ENCODE results near the gene ARHGEF19.
"Not testable (repeated sequence)": the region's sequence is repeated elsewhere in the genome, so short reads cannot be mapped to it uniquely, and the experiment has no call there.

The ARHGEF19 gene

GRCh38 chr1:16218674-16219071 is 6.2 kb upstream of the ARHGEF19 start:
- no peak for DNase-seq

- no peak for DNase-seq
Measured at GRCh38 chr1:16218014-16218673, 5.7 kb upstream of the ARHGEF19 start.

GRCh38 chr1:16217061-16217785 is 4.8 kb upstream of the ARHGEF19 start:
- peak; percentile 86 for DNase-seq

DNA sequence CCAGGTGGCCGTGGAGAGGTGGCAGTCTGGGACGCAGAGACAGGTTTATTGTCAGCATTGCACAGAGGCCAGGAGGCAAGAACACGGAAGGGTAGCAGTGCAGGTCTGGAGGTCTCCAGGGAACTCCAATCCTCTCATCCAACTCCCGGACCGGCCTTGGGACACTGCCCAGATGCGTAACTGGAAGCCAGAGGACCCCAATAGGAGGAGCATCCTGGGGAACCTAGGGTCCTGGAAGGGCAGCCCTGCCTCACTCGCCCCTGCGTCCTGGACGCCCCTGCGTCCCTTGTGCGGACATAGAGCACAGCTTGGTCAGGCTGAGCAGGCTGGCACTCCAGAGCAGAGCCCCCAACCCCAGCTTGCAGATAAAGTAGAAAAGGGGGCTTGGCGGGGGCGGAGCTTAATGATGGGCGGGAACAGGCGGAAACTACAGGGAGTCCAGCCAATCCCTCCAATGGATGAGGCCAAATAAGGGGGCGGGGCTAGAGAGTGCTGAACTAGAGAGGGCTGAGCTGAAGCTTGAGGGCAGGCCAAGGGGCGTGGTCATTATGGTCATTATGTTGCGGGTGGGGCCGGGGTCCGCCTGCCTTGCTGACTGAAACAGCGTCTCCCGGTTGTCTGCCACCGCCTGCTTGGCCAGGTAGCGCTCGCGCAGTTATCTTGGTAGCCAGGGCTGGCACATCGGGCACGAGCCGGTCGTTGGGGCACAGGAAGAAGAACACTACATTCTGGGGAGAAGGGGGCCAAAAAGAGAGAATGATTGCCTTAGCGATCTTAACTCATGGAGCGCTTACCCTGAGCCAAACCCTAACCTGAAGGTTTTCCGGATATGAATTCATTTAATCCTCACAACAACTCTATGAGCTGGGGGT is 3.7 kb upstream of the ARHGEF19 start:
- peak; percentile 0 for DNase-seq

DNA sequence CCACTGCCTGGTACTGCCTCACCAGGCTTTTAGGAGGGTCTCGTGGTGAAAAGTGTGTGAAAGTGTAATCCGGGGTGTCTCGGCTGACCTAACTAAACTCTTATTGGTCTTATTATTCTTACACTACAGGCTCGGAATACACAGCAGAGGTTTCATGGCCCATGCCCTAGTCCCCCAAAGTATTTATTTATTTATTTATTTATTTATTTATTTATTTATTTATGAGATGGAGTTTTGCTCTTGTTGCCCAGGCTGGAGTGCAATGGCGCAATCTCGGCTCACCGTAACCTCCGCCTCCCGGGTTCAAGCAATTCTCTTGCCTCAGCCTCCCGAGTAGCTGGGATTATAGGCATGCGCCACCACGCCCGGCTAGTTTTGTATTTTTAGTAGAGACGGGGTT is 2.8 kb upstream of the ARHGEF19 start:
- DNase-seq, result not testable (repeated sequence)

DNA sequence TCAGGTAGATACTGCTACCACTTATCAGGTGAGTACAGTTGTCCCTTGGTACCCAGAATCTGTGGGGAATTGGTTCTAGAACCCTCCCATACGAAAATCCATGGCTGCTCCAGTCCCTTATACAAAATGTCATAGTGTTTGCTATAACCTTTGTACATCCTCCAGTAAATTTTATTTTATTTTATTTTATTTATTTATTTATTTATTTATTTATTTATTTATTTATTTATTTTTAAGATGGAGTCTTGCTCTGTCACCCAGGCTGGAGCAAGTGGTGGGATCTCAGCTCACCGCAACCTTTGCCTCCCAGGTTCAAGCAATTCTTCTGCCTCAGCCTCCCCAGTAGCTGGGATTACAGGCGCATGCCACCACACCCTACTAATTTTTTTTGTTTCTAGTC is 1.1 kb upstream of the ARHGEF19 start:
- not testable (repeated sequence) for DNase-seq

- DNase-seq, result no peak
Measured at GRCh38 chr1:16213013-16213412, 561 bp upstream of the ARHGEF19 start.

DNA sequence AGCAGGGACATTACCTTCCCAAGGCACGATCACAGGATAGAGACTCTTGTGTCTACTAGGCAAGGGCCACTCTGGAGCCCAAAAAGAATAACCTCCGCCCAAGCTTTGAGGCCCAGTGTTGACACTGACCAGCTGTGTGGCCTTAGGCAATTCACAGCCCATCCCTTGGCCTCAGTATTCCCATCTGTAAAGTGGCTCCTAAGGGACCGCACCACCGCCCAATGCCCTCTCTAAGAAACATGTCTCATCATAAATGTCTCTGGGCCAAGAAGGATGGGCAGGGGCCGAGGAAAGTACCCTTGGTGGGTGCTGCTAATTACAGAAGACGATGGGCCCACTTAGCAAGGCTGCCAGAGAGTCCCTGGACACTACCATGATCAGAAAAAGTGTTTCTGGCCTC is 628 bp downstream of the ARHGEF19 start:
- no peak for DNase-seq

GRCh38 chr1:16210581-16210980 is 1.9 kb downstream of the ARHGEF19 start:
- no peak for DNase-seq

GRCh38 chr1:16209847-16210407 is 2.5 kb downstream of the ARHGEF19 start:
- no peak for DNase-seq

DNA sequence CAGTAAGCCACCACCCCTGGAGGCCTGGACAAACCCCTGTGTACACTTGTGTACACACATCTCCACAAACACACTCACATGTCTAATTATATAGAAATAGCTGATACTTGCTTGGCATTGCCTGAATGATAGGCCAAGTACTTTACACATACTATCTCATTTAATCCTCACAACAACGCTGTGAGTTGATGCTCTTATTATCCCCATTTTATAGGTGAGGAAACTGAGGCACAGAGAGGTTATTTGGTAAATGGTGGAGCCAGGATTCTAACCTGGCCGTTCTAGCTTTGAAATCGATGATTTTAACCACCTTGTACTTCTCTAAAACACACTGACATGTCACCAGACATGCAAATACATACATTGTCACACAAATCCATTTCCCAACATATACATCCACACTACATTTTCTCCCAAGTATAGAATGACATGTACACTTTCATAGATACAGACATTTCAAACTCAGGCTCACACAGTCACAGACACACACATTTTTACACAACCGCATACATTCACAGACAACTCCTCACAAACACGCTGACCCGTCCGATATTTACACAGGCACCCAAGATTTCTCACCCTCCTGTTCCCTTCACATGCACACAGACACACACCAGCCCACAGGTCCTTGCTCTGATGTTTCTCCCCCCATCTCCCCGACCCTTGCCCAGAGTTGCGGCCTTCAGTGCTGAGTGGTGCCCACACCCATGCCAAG is 3.2 kb downstream of the ARHGEF19 start:
- DNase-seq, result no peak

GRCh38 chr1:16208270-16208987 is 4.0 kb downstream of the ARHGEF19 start:
- DNase-seq, result no peak

DNA sequence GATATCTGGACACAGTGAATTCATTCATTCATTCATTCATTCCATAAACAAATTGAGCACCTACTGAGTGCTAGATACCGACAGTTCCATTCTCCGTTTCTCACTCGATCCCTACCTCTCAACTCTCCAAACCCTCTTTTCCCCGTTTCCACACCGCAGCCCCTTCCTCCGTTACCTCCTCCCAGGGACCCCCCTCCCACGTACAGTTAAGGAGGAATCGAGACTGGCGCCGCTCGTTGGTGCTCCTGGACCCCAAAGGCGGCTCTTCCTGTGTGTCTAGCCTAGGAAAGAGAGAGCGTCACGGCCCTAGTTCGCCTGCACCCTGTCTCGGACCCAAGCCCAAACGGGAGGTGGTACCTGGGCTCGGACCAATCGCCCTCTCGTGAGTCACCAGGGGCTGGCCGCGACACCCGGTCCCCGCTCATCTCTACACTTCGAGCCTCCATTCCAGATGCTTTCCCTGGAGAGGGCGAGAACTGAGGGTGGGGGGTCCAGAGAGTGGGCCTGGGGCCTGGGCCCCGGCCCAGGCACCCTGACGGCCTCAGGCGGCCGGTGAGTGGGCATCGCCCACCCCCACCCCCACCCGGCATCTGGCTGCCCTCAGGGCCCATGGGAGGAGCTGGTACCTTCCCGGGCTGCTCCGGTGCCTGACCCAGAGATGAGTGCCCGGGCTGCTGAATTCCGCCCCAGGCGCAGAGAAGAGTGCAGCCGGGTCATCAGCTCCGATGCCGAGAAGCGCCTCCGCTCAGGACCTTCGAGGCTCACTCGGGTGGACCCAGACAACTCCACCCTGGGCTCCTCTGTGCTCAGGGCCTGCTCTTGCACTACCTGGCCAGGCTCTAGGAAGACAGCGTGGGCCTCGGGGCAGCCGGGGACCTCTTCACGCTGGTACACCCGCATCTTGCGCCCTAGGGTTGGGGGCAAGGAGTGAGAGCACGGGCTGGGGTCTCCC is 4.9 kb downstream of the ARHGEF19 start:
- no peak for DNase-seq

DNA sequence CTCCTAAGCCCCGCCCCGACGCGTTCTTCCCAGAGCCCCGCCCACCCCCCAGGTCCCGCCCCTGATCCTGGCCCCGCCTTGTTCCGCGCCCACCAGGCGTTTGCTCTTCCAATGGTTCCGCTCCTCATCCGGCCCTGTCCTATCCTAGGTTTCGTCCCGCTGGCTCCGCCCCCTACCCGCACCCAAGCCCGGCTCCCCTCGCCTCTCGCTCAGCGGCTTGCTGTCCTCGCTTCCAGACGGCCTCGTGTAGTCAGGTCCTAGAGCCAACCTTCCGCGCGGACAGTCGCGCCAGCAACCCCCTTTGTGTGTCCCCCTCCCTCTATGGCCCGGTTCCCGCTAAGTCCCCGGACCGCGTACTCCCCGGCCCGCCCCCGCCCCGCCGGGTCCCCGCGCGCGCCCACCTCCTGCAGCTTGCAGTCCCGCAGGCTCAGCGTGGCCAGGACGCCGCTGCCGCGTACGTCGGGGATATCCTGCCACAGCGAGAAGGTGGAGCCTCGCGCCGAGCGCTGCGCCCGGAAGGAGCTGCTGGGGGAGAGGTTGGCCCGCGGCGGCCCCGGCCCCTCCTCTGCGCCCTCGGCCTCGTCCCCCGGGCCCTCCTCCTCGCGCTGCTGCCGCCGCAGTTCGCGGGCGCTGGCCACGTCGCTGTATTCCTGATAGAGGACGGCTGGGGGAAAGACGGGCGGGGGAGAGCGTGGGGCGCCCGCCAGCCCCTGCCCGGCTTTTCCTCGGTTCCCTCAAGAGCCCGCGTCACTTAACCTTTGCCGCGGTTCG is 5.7 kb downstream of the ARHGEF19 start:
- DNase-seq, result peak; percentile 93

DNA sequence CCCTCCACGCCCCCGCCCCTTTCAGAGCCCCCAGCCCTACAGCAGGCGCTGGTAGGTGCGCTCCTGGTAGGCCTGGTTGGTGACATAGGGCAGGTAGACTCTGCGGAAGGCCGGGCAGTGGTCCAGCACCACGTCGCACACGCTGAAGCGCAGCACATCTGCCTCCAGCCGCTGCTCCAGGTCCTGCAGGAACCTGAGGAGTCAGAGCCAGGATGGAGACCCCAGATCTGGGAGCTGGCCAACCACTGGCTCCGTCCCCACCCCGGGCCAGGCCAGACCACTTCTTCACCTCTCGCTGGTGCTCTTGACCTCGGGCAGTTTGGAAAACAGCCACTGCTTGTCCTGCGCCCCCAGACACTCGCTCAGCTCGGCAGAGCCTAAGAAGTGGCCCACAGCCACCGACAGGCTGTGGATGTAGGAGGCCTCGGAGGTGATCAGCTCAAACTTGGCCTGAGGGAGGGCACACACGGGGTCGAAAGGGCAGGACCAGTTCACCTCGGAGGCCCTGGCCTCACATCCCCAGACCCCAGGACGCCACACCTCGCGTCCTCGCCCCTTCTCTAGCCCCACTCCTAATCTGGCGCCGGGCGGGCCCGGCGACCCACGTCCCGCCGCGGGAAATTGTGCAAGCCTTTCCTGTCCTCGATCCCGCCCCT is 6.4 kb downstream of the ARHGEF19 start:
- no peak for DNase-seq

GRCh38 chr1:16205334-16205671 is 7.1 kb downstream of the ARHGEF19 start:
- DNase-seq, result no peak

- DNase-seq, result no peak
Measured at GRCh38 chr1:16204634-16205333, 7.7 kb downstream of the ARHGEF19 start.

- DNase-seq, result no peak
Measured at GRCh38 chr1:16204216-16204615, 8.2 kb downstream of the ARHGEF19 start.

DNA sequence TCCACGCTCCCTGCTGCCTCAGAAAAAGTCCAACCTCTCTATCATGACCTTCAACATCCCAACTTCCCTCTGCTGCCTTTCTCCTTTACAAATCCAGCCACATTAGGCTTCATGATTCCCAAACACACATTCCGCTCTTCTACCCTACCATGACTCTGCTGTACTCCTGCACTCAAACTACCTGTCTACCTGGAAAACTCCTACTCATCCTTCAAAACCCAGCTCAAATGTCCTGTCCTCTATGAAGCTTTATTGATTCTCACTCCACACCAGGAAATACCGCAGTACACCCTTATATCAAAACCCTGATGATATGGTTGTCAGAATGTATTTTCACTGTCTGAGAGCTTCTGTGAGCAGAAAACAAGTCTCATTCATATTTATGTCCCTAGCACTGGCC is 8.9 kb downstream of the ARHGEF19 start:
- DNase-seq, result no peak

Data from kidney glomerular epithelial cell (primary cell).